Transverse colon (tissue), 4 donors: ENCODE measurements around the gene CTSA. TPM values are rescaled to one million over a fixed set of nuclear protein-coding genes. Genes with fewer than 3 reads are reported as not detected.

Source experiments
- DNase-seq: peaks from one replicate; pipeline ENCODE4 v3.0.0-alpha.2; 2019
- H3K27ac ChIP-seq, 4 donors: fragments of 200-600 bp; sonication (generic); 2 replicates each; pipeline ENCODE4 v1.5.1; 2016 to 2018; ENCODE audit warnings: inconsistent platforms in 4 of 4
- H3K27me3 ChIP-seq: fragments of 200-600 bp; sonication (generic); 2 replicates; pipeline ENCODE4 v1.5.1; 2017; ENCODE audit warnings: inconsistent platforms
- H3K36me3 ChIP-seq, 4 donors: fragments of 200-600 bp; sonication (generic); 2 replicates each; pipeline ENCODE4 v1.5.1; 2017 to 2019; ENCODE audit warnings: inconsistent platforms in 4 of 4
- H3K4me1 ChIP-seq, 4 donors: fragments of 200-600 bp; sonication (generic); 2 replicates each; pipeline ENCODE4 v1.5.1; 2017 to 2020; ENCODE audit warnings: inconsistent platforms in 4 of 4
- H3K4me3 ChIP-seq, 4 donors: fragments of 200-600 bp; sonication (generic); 1 replicate in 1 of 4; 2 replicates in 3 of 4; pipeline versions ENCODE4 v1.5.1 to v1.6.1; 2017 to 2019; ENCODE audit warnings: inconsistent platforms in 4 of 4
- H3K9me3 ChIP-seq, 2 donors: fragments of 200-600 bp; sonication (generic); 2 replicates each; pipeline ENCODE4 v1.5.1; 2017 to 2019; ENCODE audit warnings: inconsistent platforms in 2 of 2
- EP300 ChIP-seq: sonication (generic); formaldehyde crosslinking; IDR thresholded peaks from one replicate; pipeline ENCODE4 v1.6.1; 2017; ENCODE audit warnings: antibody characterized with exemption, low read depth
- POLR2A ChIP-seq: fragments of 450-650 bp; IDR thresholded peaks from one replicate; pipeline ENCODE4 v1.6.1; 2016; ENCODE audit warnings: antibody characterized with exemption, mild to moderate bottlenecking, moderate library complexity
- POLR2AphosphoS5 ChIP-seq, 3 donors: sonication (generic); formaldehyde crosslinking; IDR thresholded peaks; one replicate each; pipeline ENCODE4 v1.6.1; 2016; ENCODE audit warnings: antibody characterized with exemption in 3 of 3
- WGBS, 2 donors: methylation state at CpG; one replicate each; pipeline ENCODE4 v1.1.5; 2018; ENCODE audit warnings: low coverage in 1 of 2; 5-methylcytosine and 5-hydroxymethylcytosine counted together
- in situ Hi-C, 4 donors: fragments of 200-750 bp; cut with MboI; loops; one replicate each; pipeline versions ENCODE4 v1.15.0 to v1.15.1; 2017; ENCODE audit warnings: low sequenced_read_pairs in 3 of 4, low pct_ligation_motif_present in 1 of 4, low pct_unique_long_range_greater_than_20kb in 1 of 4
- intact Hi-C: fragments of 100-400 bp; cut with DNase I; formaldehyde crosslinking; loops from one replicate; pipeline ENCODE4 v1.15.1; 2023; ENCODE audit warnings: low total_unique reads
- total RNA-seq, 4 donors: library from RNA; depleted of rRNA; stranded (reverse); fragments of >200 nt; gene quantifications; one replicate each; pipeline ENCODE4 v1.1.0, GENCODE V29; 2016
- TF ChIP-seq, protein P1 (sequence below), 5 experiments: fragments of 200-600 bp in 3 of 5; fragments of 450-650 bp in 2 of 5; sonication (generic) in 3 of 5; IDR thresholded peaks; 1 replicate in 2 of 5; 2 replicates in 3 of 5; pipeline ENCODE4 v1.5.1; 2016 to 2017; ENCODE audit warnings: antibody characterized with exemption in 5 of 5, inconsistent platforms in 3 of 5, mild to moderate bottlenecking in 2 of 5, moderate library complexity in 1 of 5

CTSA gene
- total RNA-seq, 4 donors from 2014 or later: 197 to 971 (median 466) TPM

DNA sequence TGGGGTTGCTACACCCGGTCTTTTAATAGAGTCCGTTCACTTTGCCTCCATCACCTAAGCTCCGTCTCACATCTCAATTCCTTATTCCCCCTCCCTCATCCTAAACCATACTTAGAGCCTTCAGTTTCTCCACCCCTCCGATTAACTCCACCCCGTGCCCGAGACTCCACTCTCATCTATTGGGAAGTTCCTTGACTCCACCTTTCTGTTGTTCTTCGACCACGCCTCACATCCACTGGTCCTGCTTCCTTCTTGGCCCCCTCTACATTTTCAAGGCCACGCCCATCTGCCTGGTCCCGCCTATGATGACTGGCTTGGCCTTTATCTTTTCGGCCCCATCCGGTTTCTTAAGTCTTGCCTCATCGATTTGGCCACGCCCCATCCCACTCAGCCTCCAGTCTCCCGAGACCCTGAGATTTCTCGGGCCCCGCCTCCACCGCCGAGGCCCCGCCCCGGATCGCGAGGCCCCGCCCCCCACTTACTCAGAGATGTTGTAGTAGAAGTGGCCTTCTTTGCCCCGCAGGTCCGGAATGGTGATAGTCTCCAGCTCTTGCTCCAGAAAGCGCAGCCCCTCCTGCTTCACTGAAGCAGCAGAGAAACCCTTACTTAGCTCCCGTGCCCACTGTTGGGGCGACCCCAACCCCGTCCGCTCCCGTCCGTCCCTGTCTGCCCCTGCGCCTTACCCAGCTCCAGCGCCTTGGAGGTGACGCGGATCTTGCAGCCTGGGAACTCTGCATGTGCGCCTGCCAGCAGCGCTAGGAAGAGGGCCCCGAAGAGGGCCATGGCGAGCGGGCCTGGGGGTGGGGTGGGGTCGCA lies 19.7 kb downstream of the CTSA start:
- H3K36me3 ChIP-seq: no peaks in the 10 kb centered on the region
- peak; percentile 97 for DNase-seq
- H3K4me1 ChIP-seq: peaks cover 8 to 44% (median 16%) of the 10 kb centered on the region in 4 donors
- H3K27me3 ChIP-seq: no peaks in the 10 kb centered on the region
- peak overlapping the region; percentile 82 to 95 (median 89) for H3K27ac ChIP-seq
- H3K4me3 ChIP-seq: peak overlapping the region; percentile 30 to 61 (median 44)
- H3K9me3 ChIP-seq: no peaks in the 10 kb centered on the region
- in situ Hi-C loops: no loop called here
- intact Hi-C loops: no loop called here
- peak; percentile 85 to 92 (median 86) for TF ChIP-seq POLR2AphosphoS5 (IDR thresholded peaks at IDR 0.05)
- peak; percentile 63 for TF ChIP-seq POLR2A
- TF ChIP-seq, protein P1, sequence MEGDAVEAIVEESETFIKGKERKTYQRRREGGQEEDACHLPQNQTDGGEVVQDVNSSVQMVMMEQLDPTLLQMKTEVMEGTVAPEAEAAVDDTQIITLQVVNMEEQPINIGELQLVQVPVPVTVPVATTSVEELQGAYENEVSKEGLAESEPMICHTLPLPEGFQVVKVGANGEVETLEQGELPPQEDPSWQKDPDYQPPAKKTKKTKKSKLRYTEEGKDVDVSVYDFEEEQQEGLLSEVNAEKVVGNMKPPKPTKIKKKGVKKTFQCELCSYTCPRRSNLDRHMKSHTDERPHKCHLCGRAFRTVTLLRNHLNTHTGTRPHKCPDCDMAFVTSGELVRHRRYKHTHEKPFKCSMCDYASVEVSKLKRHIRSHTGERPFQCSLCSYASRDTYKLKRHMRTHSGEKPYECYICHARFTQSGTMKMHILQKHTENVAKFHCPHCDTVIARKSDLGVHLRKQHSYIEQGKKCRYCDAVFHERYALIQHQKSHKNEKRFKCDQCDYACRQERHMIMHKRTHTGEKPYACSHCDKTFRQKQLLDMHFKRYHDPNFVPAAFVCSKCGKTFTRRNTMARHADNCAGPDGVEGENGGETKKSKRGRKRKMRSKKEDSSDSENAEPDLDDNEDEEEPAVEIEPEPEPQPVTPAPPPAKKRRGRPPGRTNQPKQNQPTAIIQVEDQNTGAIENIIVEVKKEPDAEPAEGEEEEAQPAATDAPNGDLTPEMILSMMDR (IDR thresholded peaks at IDR 0.05): no peak
- TF ChIP-seq EP300: no peak
- 2 to 7% methylated on average over 14 to 39 of the region's 43 CpGs for WGBS, 2 donors

DNA sequence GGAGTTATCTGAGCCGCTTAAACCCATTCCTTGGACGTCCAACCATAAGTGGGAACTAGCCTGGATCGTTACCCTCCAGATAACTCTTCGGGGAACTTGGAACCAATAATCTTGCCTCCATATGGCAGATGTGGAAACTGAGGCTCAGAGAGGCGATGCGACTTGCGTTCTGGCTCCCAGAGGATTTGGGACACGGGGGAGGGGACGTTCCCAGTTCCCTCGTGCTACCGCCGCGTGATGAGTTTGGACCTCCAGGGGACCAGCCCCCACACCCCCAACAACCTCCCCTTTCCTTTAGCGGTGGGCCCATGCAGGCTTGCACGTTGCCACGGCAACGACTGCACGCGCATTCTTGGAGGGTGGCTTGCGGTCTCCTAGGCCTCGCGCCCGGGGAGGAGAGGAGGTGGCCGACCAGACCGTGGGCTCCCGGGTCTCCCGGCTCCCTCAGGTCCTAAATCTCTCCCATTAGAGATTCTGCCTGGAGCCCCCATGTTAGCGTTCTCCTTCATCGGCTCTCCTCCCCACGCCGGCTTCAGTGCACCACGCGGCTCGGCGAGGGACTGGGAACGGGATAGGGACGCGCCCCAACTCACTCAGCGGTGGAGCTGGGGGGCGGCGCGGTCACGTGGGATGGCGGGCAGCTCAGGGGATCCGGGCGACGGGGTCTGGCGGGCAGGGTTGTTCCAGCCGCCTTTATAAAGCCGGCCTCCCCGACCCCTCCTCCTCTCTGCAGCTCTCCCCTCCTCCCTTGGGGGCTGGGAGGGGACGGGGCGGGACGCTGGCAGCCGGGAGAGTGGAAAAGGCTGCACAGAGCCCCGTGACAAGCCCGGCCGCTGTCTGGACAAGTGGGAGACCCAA lies 20.6 kb downstream of the CTSA start, which contains the start of gene PLTP:
Gene PLTP, minus strand, starts transcription at position 670 of the 858 bp plus-strand sequence. CDS start 703 bp downstream, outside the sequence.
- Histone ChIP-seq H3K27ac (peak within 1 kb of the TSS; percentile 82 to 95 (median 89)), H3K9me3 (no peaks in the 10 kb centered on the region), H3K4me3 (peak within 1 kb of the TSS; percentile 30 to 61 (median 44)), H3K27me3 (no peaks in the 10 kb centered on the region), H3K4me1 (peaks cover 8 to 44% (median 16%) of the 10 kb centered on the region in 4 donors), H3K36me3 (no peaks in the 10 kb centered on the region)
- 0 to 3% methylated on average over 10 to 41 of the region's 58 CpGs for WGBS, 2 donors
- peak; percentile 63 for TF ChIP-seq POLR2A
- TF ChIP-seq EP300: no peak
- TF ChIP-seq, protein P1 (IDR thresholded peaks at IDR 0.05): no peak
- TF ChIP-seq POLR2AphosphoS5 (IDR thresholded peaks at IDR 0.05): peak; percentile 62 to 72 (median 64)
- in situ Hi-C loops (no loop called here), intact Hi-C loops (no loop called here)
- DNase-seq: peak; percentile 60

DNA sequence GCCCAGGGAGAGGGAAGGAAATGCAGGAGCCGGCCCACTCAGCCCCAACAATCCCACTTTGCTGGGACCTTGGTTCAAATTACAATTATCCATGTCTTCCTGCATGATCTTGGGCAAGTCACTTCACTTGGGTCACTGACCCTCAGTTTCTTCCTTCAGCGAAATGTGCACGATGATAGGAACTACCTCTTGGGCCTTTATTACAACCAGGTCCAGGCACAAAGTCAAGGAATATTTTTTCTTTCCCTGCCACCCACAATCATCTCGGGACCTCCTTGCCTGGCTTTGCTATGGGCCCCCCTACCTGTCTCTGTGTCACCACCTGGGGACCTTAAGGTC lies 21.2 kb downstream of the CTSA start:
- Histone ChIP-seq H3K27ac (peak overlapping the region; percentile 82 to 95 (median 89)), H3K36me3 (no peaks in the 10 kb centered on the region), H3K4me1 (peaks cover 8 to 46% (median 16%) of the 10 kb centered on the region in 4 donors), H3K4me3 (peak overlapping the region in 3 of 4 donors; percentile 30 to 61 (median 40)), H3K9me3 (no peaks in the 10 kb centered on the region), H3K27me3 (no peaks in the 10 kb centered on the region)
- intact Hi-C loops: no loop called here
- WGBS, 2 donors: 50% methylated on average over 4 of the region's 4 CpGs; no CpG with 5 or more reads in 1 of the 2 donors
- TF ChIP-seq POLR2A (no peak), EP300 (no peak), POLR2AphosphoS5 (IDR thresholded peaks at IDR 0.05) (no peak)
- TF ChIP-seq, protein P1 (IDR thresholded peaks at IDR 0.05): no peak
- in situ Hi-C loops: no loop called here
- DNase-seq: no peak

DNA sequence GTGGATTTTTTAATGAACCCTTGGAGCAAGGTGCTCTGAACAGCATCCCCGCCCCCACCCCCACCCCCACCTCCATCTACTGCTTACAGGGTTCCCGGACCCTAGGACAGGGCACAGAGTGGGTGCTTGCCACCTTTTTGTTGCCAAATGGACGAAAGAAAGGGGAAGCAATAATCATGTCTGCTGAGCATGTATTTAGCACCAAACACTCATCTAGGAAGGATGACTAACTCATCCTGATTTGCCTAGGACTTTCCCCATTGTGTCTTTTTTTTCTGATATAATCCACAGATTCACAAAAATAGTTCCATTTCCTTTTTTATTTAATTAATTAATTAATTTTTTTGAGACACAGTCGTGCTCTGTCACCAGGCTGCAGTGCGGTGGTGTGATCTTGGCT lies 22.0 kb downstream of the CTSA start:
- Histone ChIP-seq H3K27me3 (no peaks in the 10 kb centered on the region), H3K4me1 (peaks cover 13 to 54% (median 18%) of the 10 kb centered on the region in 4 donors), H3K27ac (no peak overlapping the region), H3K36me3 (no peaks in the 10 kb centered on the region), H3K4me3 (no peak overlapping the region), H3K9me3 (no peaks in the 10 kb centered on the region)
- TF ChIP-seq, protein P1 (IDR thresholded peaks at IDR 0.05): no peak
- no peak for TF ChIP-seq EP300
- TF ChIP-seq POLR2A: no peak
- no peak for TF ChIP-seq POLR2AphosphoS5 (IDR thresholded peaks at IDR 0.05)
- DNase-seq: no peak
- 58 to 61% methylated on average over 3 to 5 of the region's 5 CpGs for WGBS, 2 donors
- intact Hi-C loops (no loop called here), in situ Hi-C loops (no loop called here)
